HG03159 (cell line): ENCODE results near the gene NUDT1.

Experiments
- ATAC-seq: cut with Tn5 transposase; IDR thresholded peaks from one replicate; pipeline ENCODE4 v1.9.1; 2021; ENCODE audit warnings: mild to moderate bottlenecking, moderate library complexity; ENCODE audit not compliant: unreplicated experiment

Gene NUDT1

GRCh38 chr7:2204446-2204845, 37.6 kb upstream of the NUDT1 start:
- ATAC-seq, result no peak

GRCh38 chr7:2205036-2205780, 36.8 kb upstream of the NUDT1 start:
- ATAC-seq, result no peak

GRCh38 chr7:2208712-2209111, 33.3 kb upstream of the NUDT1 start:
- ATAC-seq, result no peak

GRCh38 chr7:2209146-2209960, 32.7 kb upstream of the NUDT1 start:
- ATAC-seq, result peak; percentile 45

GRCh38 chr7:2209961-2210323, 32.1 kb upstream of the NUDT1 start:
- ATAC-seq, result no peak

GRCh38 chr7:2210551-2211258, 31.3 kb upstream of the NUDT1 start:
- ATAC-seq, result no peak

GRCh38 chr7:2211259-2211880, 30.7 kb upstream of the NUDT1 start:
- ATAC-seq, result no peak

- ATAC-seq, result no peak
Observed at GRCh38 chr7:2211926-2212325, 30.1 kb upstream of the NUDT1 start.

GRCh38 chr7:2212906-2213305, 29.1 kb upstream of the NUDT1 start:
- ATAC-seq, result no peak

GRCh38 chr7:2213551-2214215, 28.3 kb upstream of the NUDT1 start:
- ATAC-seq, result no peak

GRCh38 chr7:2214636-2215035, 27.4 kb upstream of the NUDT1 start:
- ATAC-seq, result no peak

GRCh38 chr7:2215851-2216250, 26.2 kb upstream of the NUDT1 start:
- no peak for ATAC-seq

- no peak for ATAC-seq
Observed at GRCh38 chr7:2217206-2217605, 24.8 kb upstream of the NUDT1 start.

GRCh38 chr7:2217716-2218443, 24.1 kb upstream of the NUDT1 start:
- no peak for ATAC-seq

GRCh38 chr7:2218444-2218785, 23.6 kb upstream of the NUDT1 start:
- ATAC-seq, result no peak

- ATAC-seq, result no peak
Observed at GRCh38 chr7:2219136-2219535, 22.9 kb upstream of the NUDT1 start.

GRCh38 chr7:2219606-2220005, 22.4 kb upstream of the NUDT1 start:
- ATAC-seq, result no peak

- no peak for ATAC-seq
Observed at GRCh38 chr7:2220030-2220429, 22.0 kb upstream of the NUDT1 start.

- no peak for ATAC-seq
Observed at GRCh38 chr7:2220506-2220905, 21.5 kb upstream of the NUDT1 start.

GRCh38 chr7:2220954-2221353, 21.1 kb upstream of the NUDT1 start:
- no peak for ATAC-seq
